GM10266 (cell line): ENCODE results near the gene GNPDA2.
A peak's percentile ranks its signal among the peaks of the same experiment; 100 is the strongest.
"Not testable (repeated sequence)": the region's sequence is repeated elsewhere in the genome, so short reads cannot be mapped to it uniquely, and the experiment has no call there.

ENCODE experiments used
- DNase-seq: peaks from one replicate; pipeline ENCODE4 v3.0.0; 2012; ENCODE audit errors: extremely low spot score
- TF ChIP-seq, protein P1 (sequence below): IDR thresholded peaks from 2 replicates; pipeline ENCODE4 v1.5.1; 2012; ENCODE audit warnings: mild to moderate bottlenecking, low read depth; ENCODE audit not compliant: control insufficient read depth, insufficient read depth; ENCODE audit errors: missing control alignments

The GNPDA2 gene

DNA sequence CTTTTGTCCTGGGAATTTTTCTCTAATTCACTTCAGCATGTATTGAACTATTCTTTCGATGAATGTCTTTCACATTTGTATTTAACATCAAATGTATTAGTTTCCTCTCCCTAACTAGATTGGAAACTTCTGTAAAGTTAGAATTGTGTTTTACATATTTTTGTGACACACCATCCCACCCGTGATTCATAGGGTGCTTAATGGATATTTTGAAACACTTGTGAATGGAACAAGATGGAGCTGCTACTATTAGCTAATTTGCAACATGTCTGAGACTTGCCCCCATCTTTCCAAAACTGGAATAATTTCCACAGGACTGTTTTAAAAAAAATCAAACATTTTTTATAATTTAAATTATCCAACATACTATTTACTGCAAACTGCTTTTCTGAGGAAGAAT, 30.2 kb upstream of the GNPDA2 start:
- DNase-seq = no peak
- TF ChIP-seq, protein P1, sequence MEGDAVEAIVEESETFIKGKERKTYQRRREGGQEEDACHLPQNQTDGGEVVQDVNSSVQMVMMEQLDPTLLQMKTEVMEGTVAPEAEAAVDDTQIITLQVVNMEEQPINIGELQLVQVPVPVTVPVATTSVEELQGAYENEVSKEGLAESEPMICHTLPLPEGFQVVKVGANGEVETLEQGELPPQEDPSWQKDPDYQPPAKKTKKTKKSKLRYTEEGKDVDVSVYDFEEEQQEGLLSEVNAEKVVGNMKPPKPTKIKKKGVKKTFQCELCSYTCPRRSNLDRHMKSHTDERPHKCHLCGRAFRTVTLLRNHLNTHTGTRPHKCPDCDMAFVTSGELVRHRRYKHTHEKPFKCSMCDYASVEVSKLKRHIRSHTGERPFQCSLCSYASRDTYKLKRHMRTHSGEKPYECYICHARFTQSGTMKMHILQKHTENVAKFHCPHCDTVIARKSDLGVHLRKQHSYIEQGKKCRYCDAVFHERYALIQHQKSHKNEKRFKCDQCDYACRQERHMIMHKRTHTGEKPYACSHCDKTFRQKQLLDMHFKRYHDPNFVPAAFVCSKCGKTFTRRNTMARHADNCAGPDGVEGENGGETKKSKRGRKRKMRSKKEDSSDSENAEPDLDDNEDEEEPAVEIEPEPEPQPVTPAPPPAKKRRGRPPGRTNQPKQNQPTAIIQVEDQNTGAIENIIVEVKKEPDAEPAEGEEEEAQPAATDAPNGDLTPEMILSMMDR = no peak

DNA sequence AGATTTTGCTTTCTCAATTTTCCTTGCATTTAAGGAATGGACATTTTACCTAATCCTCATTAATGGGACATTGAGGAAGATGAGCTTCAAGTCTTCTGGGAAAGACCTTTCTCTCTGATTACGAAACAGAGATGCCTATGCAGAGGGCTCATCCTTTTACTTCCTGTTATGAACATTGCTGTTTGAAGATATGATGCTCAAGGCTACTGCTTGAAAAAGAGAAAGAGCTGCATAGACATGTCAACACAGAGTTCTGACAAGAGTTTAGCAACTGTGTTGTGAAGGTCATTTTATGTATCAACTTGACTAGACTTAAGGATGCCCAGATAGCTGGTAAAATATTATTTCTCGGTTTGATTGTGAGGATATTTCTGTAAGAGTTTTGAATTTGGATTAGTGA, 13.8 kb upstream of the GNPDA2 start:
- TF ChIP-seq, protein P1 = no peak
- no peak for DNase-seq

DNA sequence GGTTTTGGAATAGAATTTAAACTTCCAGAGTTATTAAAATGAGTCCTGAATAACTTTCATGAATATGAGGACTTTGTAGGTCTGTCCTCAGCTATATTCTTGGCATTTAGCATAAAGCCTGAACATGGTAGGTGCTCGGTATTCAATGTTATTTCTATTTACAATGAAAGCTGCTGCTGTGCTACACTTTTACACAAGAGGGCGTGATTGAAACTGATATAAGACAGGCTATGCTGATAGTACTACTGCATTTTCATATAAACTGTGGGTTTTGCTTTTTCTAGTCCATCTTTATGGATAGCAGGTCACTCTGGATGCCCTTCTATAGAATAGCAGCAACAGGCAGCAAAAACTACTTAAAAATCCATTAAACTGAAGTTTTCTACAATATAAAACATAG, 12.3 kb upstream of the GNPDA2 start:
- DNase-seq = no peak
- TF ChIP-seq, protein P1 = no peak

DNA sequence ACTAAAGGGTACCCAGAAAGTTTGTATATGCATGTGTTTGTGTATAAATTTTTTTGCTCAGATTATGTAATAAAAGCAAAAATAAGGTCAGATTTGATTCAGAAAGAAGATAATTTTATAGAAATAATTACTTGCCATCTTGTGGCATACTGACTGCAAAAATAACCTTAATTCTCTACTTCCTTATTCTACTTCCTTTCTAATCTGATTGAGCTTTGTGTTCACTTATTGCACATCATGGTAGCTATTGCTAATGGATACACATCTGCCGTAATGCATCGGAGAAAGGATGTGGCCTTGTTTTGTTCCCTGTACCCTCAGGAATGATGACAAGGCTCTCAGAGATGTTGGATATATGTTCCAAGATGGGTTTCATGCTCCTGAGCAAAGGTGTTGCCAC, 10.5 kb upstream of the GNPDA2 start:
- DNase-seq = no peak
- TF ChIP-seq, protein P1 = no peak

DNA sequence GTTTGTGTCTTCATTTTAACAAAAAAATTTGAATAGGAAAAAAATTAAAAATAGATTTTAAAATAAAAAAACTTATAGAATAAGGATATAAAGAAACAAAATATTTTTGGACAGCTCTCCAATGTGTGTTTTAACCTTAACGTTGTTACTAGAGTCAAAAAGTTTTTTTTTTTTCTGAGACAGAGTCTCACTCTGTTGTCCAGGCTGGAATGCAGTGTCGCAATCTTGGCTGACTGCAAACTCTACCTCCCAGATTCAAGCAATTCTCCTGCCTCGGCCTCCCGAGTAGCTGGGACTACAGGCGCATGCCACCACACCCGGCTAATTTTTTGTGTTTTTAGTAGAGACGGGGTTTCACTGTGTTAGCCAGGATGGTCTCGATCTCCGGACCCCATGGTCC, 2.3 kb upstream of the GNPDA2 start:
- DNase-seq = not testable (repeated sequence)

DNA sequence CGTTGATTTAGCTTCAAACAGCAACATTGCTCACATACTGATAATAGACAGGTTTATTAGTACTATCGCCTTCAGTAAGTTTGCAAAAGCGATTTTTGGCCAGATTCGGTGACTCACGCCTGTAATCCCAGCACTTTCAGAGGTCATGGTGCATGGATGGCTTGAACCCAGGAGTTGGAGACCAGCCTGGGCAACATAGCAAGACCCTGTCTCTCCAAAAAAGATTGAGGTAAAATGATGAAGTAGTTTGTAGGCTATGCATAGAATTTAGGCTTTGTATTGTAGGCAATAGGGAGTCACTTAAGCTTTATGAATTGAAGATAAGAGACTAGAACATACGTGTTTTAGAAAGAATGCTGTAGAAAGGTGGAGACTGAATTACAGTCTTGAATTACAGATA, 1.1 kb upstream of the GNPDA2 start:
- no peak for DNase-seq
- TF ChIP-seq, protein P1 = no peak

DNA sequence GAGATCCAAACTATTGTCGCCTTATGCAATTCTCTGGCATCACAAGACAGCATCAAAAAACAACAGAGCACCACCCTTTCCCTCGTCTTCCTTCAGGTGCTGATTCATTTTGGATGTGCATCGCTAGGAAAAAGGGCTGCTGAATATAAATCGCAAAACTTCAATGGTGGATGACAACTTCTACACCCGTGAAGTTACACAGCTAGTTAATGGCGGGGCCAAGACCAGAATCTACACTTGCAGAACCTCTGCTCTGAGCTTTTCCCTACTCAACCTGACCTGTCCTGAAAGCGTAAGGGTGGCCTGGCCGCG, 674 bp downstream of the GNPDA2 start:
- TF ChIP-seq, protein P1 = no peak
- DNase-seq = peak; percentile 3

DNA sequence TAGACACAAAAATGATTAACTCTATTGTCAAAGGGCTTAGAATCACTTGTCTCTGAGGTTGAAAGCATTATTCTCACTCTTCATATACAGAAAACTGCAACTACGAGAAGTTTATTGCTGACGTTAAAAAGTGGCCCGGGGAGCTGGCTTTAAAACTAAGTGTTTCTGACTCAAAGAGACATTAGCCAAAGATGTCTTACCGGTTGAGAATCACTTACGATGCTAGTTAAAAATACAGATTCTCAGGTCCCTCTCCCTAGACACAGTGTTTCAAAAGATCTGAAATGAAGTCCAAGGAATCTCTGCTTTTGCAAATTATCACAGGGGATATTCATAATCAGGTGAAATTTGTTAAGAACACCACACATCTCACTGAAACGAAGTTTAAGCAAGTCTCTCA, 1.2 kb downstream of the GNPDA2 start:
- TF ChIP-seq, protein P1 = no peak

More for the DNA sequence above, 1.2 kb downstream of the GNPDA2 start:
- no peak for DNase-seq
